Esophagus muscularis mucosa (tissue), 4 donors: ENCODE measurements around the gene TM6SF1. TPM values are rescaled to one million over a fixed set of nuclear protein-coding genes. Genes with fewer than 3 reads are reported as not detected.
A peak's percentile ranks its signal among the peaks of the same experiment; 100 is the strongest.

ENCODE experiments used
- DNase-seq: peaks from one replicate; pipeline ENCODE4 v3.0.0-alpha.2; 2017; ENCODE audit errors: extremely low spot score
- H3K27ac ChIP-seq, 4 donors: fragments of 200-600 bp; sonication (generic); replicated peaks in 1 of 4; 1 replicate in 3 of 4; 2 replicates in 1 of 4; pipeline ENCODE4 v1.5.1; 2016 to 2019; ENCODE audit warnings: mild to moderate bottlenecking in 1 of 4
- H3K27me3 ChIP-seq, 4 donors: fragments of 200-600 bp; sonication (generic); one replicate each; pipeline versions ENCODE4 v1.5.1 to v1.6.0; 2016 to 2019
- H3K36me3 ChIP-seq, 4 donors: fragments of 200-600 bp; sonication (generic); one replicate each; pipeline ENCODE4 v1.5.1; 2016 to 2019
- H3K4me1 ChIP-seq, 4 donors: fragments of 200-600 bp; sonication (generic); one replicate each; pipeline ENCODE4 v1.5.1; 2016 to 2019
- H3K4me3 ChIP-seq, 4 donors: fragments of 200-600 bp; sonication (generic); 1 replicate in 2 of 4; 2 replicates in 2 of 4; pipeline ENCODE4 v1.5.1; 2016 to 2019; ENCODE audit warnings: mild to moderate bottlenecking in 4 of 4, moderate library complexity in 1 of 4
- H3K9me3 ChIP-seq, 4 donors: fragments of 200-600 bp; sonication (generic); 1 replicate in 3 of 4; 2 replicates in 1 of 4; pipeline ENCODE4 v1.5.1; 2016 to 2019
- CTCF ChIP-seq, 3 experiments: fragments of 200-600 bp in 2 of 3; fragments of 450-650 bp in 1 of 3; sonication (generic) in 2 of 3; IDR thresholded peaks; one replicate each; pipeline ENCODE4 v1.5.1; 2017 to 2019; ENCODE audit warnings: antibody characterized with exemption in 3 of 3, mild to moderate bottlenecking in 2 of 3, moderate library complexity in 1 of 3
- EP300 ChIP-seq: sonication (generic); formaldehyde crosslinking; IDR thresholded peaks from one replicate; pipeline ENCODE4 v1.6.1; 2017; ENCODE audit warnings: antibody characterized with exemption
- POLR2A ChIP-seq: fragments of 450-650 bp; IDR thresholded peaks from one replicate; pipeline ENCODE4 v1.6.1; 2017; ENCODE audit warnings: antibody characterized with exemption, moderate library complexity, mild to moderate bottlenecking, low read depth
- POLR2AphosphoS5 ChIP-seq, 2 donors: sonication (generic); formaldehyde crosslinking; IDR thresholded peaks; one replicate each; pipeline ENCODE4 v1.6.1; 2017; ENCODE audit warnings: antibody characterized with exemption in 2 of 2
- WGBS: methylation state at CpG from one replicate; pipeline ENCODE4 v1.1.5; 2018; 5-methylcytosine and 5-hydroxymethylcytosine counted together
- intact Hi-C: fragments of 100-400 bp; cut with DNase I; formaldehyde crosslinking; loops from one replicate; pipeline ENCODE4 v1.15.1; 2023
- total RNA-seq, 4 donors: library from RNA; depleted of rRNA; stranded (reverse); fragments of >200 nt; gene quantifications; one replicate each; pipeline versions ENCODE4 v1.1.0 to v1.2.1, GENCODE V29; 2016

TM6SF1 gene
- total RNA-seq, 4 donors from 2014 or later: 5.8 to 7.8 (median 6.6) TPM

- intact Hi-C loops: no loop called here
- 90% methylated on average over 4 of the region's 4 CpGs for WGBS
- TF ChIP-seq EP300 (no peak), CTCF (IDR thresholded peaks at IDR 0.05) (no peak), POLR2AphosphoS5 (IDR thresholded peaks at IDR 0.05) (no peak), POLR2A (no peak)
- Histone ChIP-seq H3K27ac (peak overlapping the region in 2 of 4 donors; percentile 7 to 19), H3K27me3 (no peaks in the 10 kb centered on the region), H3K4me3 (peak overlapping the region in 2 of 4 donors; percentile 0 to 98), H3K4me1 (peaks cover 40 to 71% (median 70%) of the 10 kb centered on the region in 4 donors), H3K36me3 (no peaks in the 10 kb centered on the region), H3K9me3 (no peaks in the 10 kb centered on the region)
- DNase-seq: no peak
Measured at GRCh38 chr15:83063551-83063950, 43.9 kb upstream of the TM6SF1 start.

GRCh38 chr15:83064859-83065258 is 42.6 kb upstream of the TM6SF1 start:
- peak overlapping the region; percentile 75 to 98 (median 79) for H3K4me3 ChIP-seq
- intact Hi-C loops: loop anchor here (2.0 to 5.0 kb wide), 2 partner anchors 54 to 142 kb away; partner anchors contain the start of genes C15orf40 and HDGFL3
- 17% methylated on average over 4 of the region's 4 CpGs for WGBS
- no peaks in the 10 kb centered on the region for H3K9me3 ChIP-seq
- TF ChIP-seq CTCF (IDR thresholded peaks at IDR 0.05) (no peak), POLR2A (no peak), POLR2AphosphoS5 (IDR thresholded peaks at IDR 0.05) (no peak), EP300 (no peak)
- no peak for DNase-seq
- no peaks in the 10 kb centered on the region for H3K27me3 ChIP-seq
- H3K4me1 ChIP-seq: peaks cover 38 to 61% (median 58%) of the 10 kb centered on the region in 4 donors
- no peaks in the 10 kb centered on the region for H3K36me3 ChIP-seq
- peak overlapping the region in 2 of 4 donors; percentile 90 to 98 for H3K27ac ChIP-seq

DNA sequence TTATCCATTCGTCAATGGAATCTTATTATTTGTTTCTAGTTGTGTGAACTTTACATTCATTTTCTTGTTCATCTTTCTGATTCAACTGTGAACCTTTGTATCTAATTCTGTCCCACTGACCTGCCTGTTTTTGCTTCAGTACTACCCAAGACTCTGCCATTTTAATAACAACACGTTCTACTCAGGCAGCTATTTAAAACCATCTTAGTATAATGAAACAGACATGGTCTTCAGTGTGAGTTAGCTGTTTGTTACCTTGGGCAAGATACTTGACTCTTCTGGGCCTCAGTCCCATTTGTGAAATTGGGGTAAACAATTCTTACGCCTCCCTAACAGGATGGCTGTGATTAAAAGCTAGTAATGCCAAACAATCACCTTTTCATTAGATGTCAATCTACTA is 42.0 kb upstream of the TM6SF1 start:
- no peaks in the 10 kb centered on the region for H3K36me3 ChIP-seq
- WGBS: 20% methylated on average over 3 of the region's 3 CpGs
- H3K4me1 ChIP-seq: peaks cover 38 to 60% (median 58%) of the 10 kb centered on the region in 4 donors
- TF ChIP-seq EP300 (no peak), POLR2AphosphoS5 (IDR thresholded peaks at IDR 0.05) (no peak), POLR2A (no peak), CTCF (IDR thresholded peaks at IDR 0.05) (no peak)
- H3K27ac ChIP-seq: peak overlapping the region; percentile 90 to 98 (median 93)
- H3K9me3 ChIP-seq: no peaks in the 10 kb centered on the region
- intact Hi-C loops: loop anchor here (2.0 to 5.0 kb wide), 2 partner anchors 55 to 142 kb away; partner anchors contain the start of genes C15orf40 and HDGFL3
- no peak for DNase-seq
- H3K4me3 ChIP-seq: peak overlapping the region; percentile 75 to 98 (median 79)
- H3K27me3 ChIP-seq: no peaks in the 10 kb centered on the region

- intact Hi-C loops: loop anchor here (5.0 kb wide), 1 partner anchor 141 kb away; the partner anchor contains the start of gene HDGFL3
- H3K4me3 ChIP-seq: peak overlapping the region; percentile 75 to 98 (median 79)
- peak overlapping the region; percentile 90 to 98 (median 93) for H3K27ac ChIP-seq
- DNase-seq: no peak
- peaks cover 37 to 56% (median 53%) of the 10 kb centered on the region in 4 donors for H3K4me1 ChIP-seq
- H3K9me3 ChIP-seq: no peaks in the 10 kb centered on the region
- TF ChIP-seq POLR2AphosphoS5 (IDR thresholded peaks at IDR 0.05): no peak
- TF ChIP-seq POLR2A: no peak
- TF ChIP-seq EP300: no peak
- no peak for TF ChIP-seq CTCF (IDR thresholded peaks at IDR 0.05)
- H3K36me3 ChIP-seq: no peaks in the 10 kb centered on the region
- WGBS: 5% methylated on average over 40 of the region's 42 CpGs
- no peaks in the 10 kb centered on the region for H3K27me3 ChIP-seq
Measured at GRCh38 chr15:83066034-83066733, 41.3 kb upstream of the TM6SF1 start.
